GM21529 (cell line): ENCODE results near the gene CHKA.

Source experiments
- ATAC-seq: cut with Tn5 transposase; IDR thresholded peaks from one replicate; pipeline ENCODE4 v1.9.1; 2021; ENCODE audit not compliant: unreplicated experiment

CHKA gene

GRCh38 chr11:68047437-68048290, 73.5 kb downstream of the CHKA start:
- ATAC-seq = no peak

GRCh38 chr11:68044898-68045351, 76.3 kb downstream of the CHKA start:
- ATAC-seq = no peak

- ATAC-seq = no peak
These were observed 76.9 kb downstream of the CHKA start for GRCh38 chr11:68044145-68044813.

GRCh38 chr11:68043349-68044144, 77.6 kb downstream of the CHKA start:
- no peak for ATAC-seq

GRCh38 chr11:68043029-68043348, 78.2 kb downstream of the CHKA start:
- no peak for ATAC-seq

GRCh38 chr11:68042219-68043028, 78.8 kb downstream of the CHKA start:
- no peak for ATAC-seq

GRCh38 chr11:68041617-68042218, 79.5 kb downstream of the CHKA start:
- ATAC-seq = no peak

GRCh38 chr11:68040957-68041591, 80.1 kb downstream of the CHKA start:
- no peak for ATAC-seq

- peak; percentile 52 for ATAC-seq
These were observed 80.9 kb downstream of the CHKA start for GRCh38 chr11:68040101-68040956.

- ATAC-seq = no peak
These were observed 81.6 kb downstream of the CHKA start for GRCh38 chr11:68039526-68040086.

GRCh38 chr11:68038718-68039525, 82.3 kb downstream of the CHKA start, which contains the start of gene TCIRG1:
Gene TCIRG1 (plus strand): TSS chr11:68039025. CDS start chr11:68041272, 2,247 bp downstream.
- ATAC-seq = peak; percentile 53

- ATAC-seq = no peak
These were observed 82.9 kb downstream of the CHKA start for GRCh38 chr11:68038226-68038717.

- ATAC-seq = no peak
These were observed 83.6 kb downstream of the CHKA start for GRCh38 chr11:68037411-68038225.

GRCh38 chr11:68036717-68037239, 84.4 kb downstream of the CHKA start:
- ATAC-seq = no peak

- ATAC-seq = no peak
These were observed 85.0 kb downstream of the CHKA start for GRCh38 chr11:68036141-68036716.

GRCh38 chr11:68035266-68035876, 85.8 kb downstream of the CHKA start:
- no peak for ATAC-seq
